Measurements from ENCODE around the gene NUDT7.

DNA sequence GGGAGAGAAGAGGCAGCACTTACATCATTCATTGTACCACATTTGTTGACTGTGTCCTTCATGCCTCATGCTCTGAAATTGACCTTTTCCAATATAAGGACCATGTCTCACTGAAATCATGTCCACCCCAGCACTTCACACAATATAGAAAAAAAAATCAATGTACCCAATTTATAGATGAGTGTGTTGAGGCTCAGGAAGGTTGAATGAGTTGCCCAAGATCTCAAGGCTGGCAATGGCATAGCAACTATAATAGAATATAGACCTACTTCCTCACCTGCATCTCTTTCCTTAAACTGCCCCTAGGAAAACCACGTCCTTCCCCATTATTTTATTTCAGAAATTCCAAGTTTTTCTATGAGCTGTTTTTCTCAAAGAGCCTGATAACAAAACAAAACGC lies 65.1 kb downstream of the NUDT7 start:
- TF ChIP-seq, protein P1, sequence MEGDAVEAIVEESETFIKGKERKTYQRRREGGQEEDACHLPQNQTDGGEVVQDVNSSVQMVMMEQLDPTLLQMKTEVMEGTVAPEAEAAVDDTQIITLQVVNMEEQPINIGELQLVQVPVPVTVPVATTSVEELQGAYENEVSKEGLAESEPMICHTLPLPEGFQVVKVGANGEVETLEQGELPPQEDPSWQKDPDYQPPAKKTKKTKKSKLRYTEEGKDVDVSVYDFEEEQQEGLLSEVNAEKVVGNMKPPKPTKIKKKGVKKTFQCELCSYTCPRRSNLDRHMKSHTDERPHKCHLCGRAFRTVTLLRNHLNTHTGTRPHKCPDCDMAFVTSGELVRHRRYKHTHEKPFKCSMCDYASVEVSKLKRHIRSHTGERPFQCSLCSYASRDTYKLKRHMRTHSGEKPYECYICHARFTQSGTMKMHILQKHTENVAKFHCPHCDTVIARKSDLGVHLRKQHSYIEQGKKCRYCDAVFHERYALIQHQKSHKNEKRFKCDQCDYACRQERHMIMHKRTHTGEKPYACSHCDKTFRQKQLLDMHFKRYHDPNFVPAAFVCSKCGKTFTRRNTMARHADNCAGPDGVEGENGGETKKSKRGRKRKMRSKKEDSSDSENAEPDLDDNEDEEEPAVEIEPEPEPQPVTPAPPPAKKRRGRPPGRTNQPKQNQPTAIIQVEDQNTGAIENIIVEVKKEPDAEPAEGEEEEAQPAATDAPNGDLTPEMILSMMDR (conservative IDR thresholded peaks at IDR 0.05; ENCODE audit: low read depth in 2 of 2): no peak
- TF ChIP-seq EZH2 (IDR thresholded peaks at IDR 0.05; ENCODE audit: low read depth, unreplicated experiment) (no peak), POLR2AphosphoS5 (IDR thresholded peaks at IDR 0.05; ENCODE audit: low read depth) (no peak)
